ENCODE data around the gene RNPC3. TPM values are rescaled to one million over a fixed set of nuclear protein-coding genes. Genes with fewer than 3 reads are reported as not detected.
"Not testable (repeated sequence)": the region's sequence is repeated elsewhere in the genome, so short reads cannot be mapped to it uniquely, and the experiment has no call there.

RNPC3 gene
- polyA plus RNA-seq, 3 donors, result 35.4 to 84.4 (median 82.8) TPM

DNA sequence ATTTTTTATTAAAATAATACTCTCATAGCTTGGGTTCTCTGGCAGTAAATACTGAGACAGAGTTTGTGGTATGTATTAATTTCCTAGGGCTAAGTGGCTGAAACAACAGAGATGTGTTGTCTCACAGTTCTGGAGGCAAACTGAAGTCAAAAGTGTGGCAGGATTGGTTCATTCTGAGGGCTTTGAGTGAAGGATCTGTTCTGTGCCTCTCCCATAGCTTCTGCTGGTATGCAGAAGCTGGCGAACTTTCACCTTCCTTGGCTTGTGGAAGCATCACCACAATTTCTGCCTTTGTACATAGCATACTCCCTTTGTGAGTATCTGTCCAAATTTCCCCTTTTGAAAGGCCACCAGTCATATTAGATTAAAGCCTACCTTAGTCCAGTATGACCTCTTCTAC, 21.0 kb downstream of the RNPC3 start:
- DNase-seq, result no peak

DNA sequence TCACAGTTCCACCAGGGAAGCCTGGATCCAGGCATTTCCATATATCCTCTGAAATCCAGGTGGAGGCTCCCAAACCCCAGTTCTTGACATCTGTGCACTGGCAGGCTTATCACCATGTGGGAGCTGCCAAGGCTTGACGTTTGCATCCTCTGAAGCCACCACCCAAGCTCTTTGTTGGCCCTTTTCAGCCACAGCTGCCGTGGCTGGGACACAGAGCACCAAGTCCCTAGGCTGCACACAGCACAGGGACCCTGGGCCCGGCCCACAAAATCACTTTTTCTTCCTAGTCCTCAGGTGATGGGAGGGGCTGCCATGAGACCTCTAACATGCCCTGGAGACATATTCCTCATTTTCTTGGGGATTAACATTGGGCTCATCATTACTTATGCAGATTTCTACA, 22.3 kb downstream of the RNPC3 start:
- no peak for DNase-seq

DNA sequence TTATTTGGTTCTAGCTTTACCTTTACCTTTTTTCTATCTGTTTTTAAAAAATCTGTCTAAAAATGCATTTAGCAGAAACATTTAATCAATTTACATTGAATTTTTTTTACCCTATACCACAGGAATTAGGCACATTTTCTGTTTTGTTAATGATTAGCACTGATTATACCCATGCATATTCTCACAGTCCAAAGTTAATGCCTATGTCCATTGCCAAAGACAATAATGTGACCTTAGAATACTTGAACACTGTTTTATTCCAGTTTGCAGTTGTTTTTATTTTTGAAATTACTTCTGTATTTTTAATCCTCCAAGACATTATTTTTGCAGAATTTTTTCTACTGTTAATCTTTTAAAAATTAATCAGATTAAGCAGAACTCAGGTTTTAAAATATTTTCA, 34.9 kb downstream of the RNPC3 start:
- no peak for DNase-seq

DNA sequence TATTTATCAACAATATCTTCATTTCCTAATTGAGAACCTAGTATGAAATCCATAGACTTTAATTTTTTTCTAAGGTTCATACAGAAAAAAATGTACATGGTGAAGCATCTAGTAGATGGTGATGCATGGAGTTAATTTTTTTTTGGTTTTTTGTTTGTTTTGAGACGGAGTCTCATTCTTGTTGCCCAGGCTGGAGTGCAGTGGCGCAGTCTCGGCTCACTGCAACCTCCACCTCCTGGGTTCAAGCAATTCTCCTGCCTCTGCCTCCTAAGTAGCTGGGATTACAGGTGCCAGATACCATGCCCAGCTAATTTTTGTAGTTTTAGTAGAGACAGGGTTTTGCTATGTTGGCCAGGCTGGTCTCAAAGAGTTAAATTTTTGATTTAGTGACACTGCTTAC, 35.6 kb downstream of the RNPC3 start:
- not testable (repeated sequence) for DNase-seq

DNA sequence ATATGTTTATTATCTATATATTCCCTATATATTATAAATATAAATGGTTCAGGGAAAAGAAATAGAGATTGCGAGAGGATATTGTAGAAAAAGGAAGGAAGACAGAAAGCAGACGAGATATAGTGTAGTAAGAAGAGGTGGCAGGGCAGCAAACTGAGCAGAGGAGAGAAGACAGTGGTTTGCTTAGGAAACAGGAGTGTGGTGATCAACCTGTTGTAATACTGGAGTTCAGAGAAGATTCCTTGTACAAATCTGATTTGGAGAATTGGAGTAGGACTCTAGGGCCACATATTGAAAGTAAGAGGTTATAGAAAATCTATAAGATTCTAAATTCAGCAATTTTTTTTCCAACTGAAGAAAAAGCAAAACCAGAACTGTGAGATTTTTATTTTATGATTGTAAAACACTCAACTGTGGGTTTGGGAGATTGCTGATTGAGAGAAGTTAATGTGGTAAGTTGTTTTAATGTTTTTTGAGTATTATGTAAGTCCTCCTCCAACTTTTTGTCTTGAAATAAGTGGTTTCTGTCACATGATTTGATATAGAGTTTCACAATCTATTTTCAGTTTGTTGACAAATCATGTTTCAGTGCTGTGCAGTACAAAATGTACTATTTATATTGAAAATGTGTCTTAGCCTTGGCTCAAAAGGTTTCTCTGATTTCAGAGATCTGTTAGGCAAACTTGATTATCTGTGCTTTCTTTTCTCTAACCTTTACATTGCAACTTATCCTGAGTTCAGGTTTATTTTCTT, 36.3 kb downstream of the RNPC3 start:
- DNase-seq, result no peak

DNA sequence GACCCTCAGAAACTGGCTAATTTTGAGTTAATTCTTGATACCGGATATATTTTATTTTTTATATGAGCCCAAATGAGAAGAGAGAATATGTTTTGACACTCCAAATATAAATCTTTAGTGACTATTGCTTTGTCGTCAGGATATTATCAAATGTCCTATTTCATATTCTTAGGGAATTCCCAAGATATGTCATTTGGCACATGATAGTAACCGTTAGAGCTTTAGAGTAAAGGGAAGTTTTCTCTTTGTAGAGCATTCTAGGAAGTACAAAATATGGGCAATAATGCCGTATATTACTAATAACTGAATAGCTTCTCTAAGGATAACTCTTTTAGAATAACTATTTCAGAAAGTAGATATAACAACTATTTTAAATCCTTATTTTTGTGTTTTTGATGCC, 37.6 kb downstream of the RNPC3 start:
- no peak for DNase-seq

DNA sequence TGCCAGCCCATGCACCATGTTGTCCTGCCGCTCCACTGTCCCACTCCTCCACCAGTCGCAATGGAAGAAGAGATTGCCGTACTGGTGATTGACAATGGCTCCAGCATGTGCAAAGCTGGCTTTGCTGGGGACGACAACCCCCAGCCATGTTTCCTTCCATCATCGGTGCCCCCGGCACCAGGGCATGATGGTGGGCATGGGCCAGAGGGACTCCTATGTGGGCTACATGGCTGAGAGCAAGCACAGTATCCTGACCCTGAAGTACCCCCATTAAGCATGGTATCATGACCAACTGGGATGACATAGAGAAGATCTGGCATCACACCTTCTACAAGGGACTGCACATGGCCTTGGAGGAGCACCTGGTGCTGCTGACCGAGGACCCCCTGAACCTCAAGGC, 44.0 kb downstream of the RNPC3 start:
- DNase-seq, result no peak

DNA sequence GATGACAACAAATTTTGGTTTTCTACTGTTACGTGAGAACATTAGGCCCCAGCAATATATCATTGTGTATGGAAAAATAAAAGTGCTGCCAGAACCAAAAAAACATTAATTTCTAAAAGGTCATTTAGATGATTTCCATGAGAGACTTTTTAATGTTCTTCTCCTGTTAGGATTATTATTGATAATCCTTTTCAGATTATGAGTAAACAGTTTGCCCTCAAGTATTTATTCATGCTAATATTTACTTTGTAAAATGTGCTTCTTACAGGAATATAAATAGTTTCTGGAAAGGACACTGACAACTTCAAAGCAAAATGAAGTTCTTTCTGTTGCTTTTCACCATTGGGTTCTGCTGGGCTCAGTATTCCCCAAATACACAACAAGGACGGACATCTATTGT, 45.8 kb downstream of the RNPC3 start, which contains the start of gene AMY2B:
Gene AMY2B (plus strand): TSS at position 301 of the 400 bp plus-strand sequence. CDS start 14 bp downstream, at position 315.
- DNase-seq, result not testable (repeated sequence)

DNA sequence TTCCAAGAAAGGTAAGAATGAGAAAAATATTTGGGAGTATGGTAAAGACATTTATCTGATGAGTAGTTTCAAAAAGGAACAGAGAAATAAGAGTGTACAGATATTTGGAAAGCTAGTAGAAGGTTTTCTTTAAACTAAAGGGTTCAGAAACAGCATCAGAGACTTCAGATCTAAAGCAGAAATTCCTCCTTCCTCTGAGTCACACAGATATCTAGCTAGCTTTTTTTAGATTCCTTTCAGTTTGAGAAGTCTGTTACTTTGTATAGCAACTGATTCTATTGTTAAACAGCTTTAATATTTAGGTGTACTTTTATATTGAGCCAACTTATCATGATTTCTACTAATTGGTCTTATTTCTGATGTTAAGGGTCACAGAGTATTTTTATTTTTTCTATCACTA, 50.6 kb downstream of the RNPC3 start:
- DNase-seq, result no peak

DNA sequence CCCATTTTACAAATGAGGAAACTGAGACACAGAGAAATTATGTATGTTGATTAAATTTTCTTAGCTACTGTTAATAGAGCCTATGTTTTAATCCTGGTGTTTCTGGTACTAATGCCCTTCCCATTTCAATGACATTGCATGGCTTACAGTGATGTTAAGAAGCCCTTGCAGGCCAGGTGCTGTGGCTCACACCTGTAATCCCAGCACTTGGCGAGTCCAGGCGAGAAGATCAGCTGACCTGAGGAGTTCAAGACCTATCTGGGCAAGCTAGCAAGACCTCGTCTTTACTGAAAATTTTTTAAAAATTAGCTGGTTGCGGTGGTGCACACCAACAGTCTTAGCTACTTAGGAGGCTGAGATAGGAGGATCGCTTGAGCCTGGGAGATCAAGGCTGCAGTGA, 51.3 kb downstream of the RNPC3 start:
- DNase-seq, result not testable (repeated sequence)

DNA sequence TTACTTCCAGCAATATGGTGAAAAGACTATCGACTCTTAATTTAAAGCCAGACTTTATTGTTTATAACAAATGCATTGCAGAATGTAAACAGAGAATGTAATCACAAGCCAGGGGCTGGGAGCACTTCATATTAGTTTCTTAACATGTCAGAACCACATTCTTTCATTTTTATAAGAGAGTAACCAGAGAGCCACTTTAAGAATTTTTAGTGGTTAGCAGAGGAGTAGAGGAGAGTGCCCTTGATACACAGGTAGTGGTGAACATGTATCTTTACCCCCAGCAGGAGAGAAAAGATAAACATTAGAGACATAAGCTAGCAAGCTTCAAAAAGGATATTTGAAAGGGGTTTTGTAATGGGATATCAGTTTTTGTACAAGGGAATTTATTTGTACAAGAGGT, 57.0 kb downstream of the RNPC3 start:
- DNase-seq, result no peak

DNA sequence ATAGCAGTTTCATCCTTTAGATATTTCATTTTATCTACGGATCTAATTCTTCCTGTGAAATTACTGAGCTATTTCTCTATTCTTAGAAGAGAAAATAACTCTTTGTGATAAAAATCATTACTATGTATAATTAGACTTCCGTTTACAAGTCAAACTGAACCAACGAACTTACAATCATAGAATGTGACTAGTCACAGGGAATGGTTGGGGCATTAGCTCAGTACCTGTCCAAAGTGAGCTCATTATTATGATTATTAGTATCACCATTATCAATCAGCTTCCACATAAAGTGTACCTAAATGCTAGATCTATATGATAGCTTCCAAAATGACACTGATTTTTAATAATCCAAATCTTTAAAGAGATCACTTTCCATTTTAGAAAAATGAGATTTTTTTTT, 58.4 kb downstream of the RNPC3 start:
- no peak for DNase-seq

DNA sequence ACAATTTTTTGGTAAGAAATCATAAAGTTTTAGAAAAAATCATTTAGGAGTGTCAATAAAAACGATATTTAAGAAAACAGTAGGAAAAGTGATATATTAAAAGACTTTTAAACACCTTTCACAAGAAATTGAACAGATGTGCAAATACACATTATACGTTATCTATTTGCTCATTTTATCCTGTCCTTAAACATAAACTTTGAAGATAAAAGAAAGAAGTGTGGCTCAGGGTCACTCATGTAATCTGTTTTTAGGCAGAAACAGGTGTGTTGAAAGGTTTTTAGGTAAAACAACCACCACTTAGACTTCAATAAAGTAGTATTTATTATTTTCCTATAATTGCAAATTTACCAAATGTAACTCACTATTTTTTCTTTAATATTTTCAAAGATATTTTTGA, 59.0 kb downstream of the RNPC3 start:
- DNase-seq, result no peak

DNA sequence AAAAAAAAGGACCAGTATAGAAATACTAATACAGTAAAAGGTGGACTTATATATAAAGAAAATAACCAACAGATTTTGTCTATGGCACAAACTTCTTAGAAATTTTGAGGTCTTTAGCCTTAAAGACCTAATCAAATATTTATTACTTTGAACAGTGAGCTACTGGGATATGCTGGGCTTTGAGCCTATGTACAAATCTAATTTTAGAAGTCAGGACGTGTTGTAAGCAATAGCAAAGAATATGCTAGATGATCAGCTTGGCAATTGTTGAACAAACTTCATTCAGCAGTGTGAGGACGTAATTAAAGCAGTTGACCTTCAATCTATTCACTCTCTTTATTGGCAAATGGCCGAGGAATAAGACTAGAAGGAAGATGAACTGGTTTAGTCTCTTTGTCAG, 77.2 kb downstream of the RNPC3 start:
- DNase-seq, result not testable (repeated sequence)

Other genes with a start within 250 kb of the RNPC3 start
- gene AMY2B, start 45.9 kb downstream of the RNPC3 start, polyA plus RNA-seq (ENCODE audit: insufficient read length in 3 of 3), result 10 to 100 TPM; 24.5 to 61.1 (median 45.6) TPM
- gene AMY2A, start 91.7 kb downstream of the RNPC3 start, polyA plus RNA-seq (ENCODE audit: insufficient read length in 3 of 3), result under 1 TPM in 1 of 3 donors, not detected in 2; 0.47 TPM
- gene AMY1A, start 130.1 kb downstream of the RNPC3 start, polyA plus RNA-seq (ENCODE audit: insufficient read length in 3 of 3), result under 1 TPM in 2 of 3 donors, not detected in 1; 0.38 to 0.40 TPM
- gene AMY1B, start 170.5 kb downstream of the RNPC3 start, polyA plus RNA-seq (ENCODE audit: insufficient read length in 3 of 3), result under 1 TPM; 0.16 to 0.40 (median 0.38) TPM
- not detected for gene AMY1C, start 224.2 kb downstream of the RNPC3 start, polyA plus RNA-seq (ENCODE audit: insufficient read length in 3 of 3)